GM19238 (cell line): ENCODE measurements around the gene MAPK8IP3.

ENCODE experiments used
- DNase-seq: peaks from one replicate; pipeline ENCODE4 v3.0.0; 2011; ENCODE audit warnings: low spot score; ENCODE audit not compliant: insufficient read length

Gene MAPK8IP3

DNA sequence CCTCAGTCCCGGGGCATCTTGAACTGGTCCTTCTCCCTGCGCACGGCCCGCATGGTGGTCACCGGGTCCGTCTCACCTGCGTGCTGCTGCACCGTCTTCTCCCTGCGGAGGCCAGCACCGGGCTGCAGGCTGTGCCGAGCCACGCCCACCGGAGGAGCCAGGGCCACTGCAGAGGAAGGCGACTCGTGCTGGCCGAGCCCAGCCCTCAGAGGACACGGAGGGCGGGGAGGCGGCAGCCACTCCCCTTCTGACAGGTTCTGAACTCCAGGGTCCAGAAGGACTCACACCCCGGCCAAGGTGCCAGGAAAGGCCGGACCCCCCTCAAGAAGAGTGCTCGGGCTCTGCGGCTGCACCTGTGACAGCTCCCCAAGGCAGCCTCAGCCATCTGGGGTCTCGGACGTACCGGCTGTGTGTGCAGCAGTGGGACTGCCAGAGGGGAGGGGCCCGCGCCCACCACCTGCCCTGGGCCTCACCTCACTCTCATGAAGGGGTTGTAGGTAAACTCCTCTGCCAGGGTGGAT lies 103.3 kb downstream of the MAPK8IP3 start:
- DNase-seq, result no peak

- DNase-seq, result no peak
Measured at GRCh38 chr16:1810106-1810505, 104.1 kb downstream of the MAPK8IP3 start.

DNA sequence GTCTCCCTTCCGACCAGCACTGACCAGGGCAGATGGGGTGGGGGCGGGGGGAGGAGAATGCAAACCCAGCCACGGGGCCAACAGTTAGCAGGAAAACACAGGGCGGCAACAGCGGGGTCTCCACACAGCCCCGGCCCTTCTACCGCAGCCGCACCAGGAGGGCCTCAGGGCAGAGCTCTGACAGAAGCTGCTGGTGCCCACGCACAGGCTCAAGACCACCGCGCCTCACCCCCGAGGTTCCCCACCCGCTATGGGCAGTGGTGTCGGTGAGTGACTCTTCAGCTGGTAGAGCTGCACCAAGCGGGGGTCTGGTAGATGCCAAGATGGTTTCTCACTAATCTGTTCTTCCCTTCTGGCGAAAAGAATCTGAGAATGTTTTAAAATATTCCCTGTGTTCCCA lies 104.5 kb downstream of the MAPK8IP3 start:
- DNase-seq, result no peak

DNA sequence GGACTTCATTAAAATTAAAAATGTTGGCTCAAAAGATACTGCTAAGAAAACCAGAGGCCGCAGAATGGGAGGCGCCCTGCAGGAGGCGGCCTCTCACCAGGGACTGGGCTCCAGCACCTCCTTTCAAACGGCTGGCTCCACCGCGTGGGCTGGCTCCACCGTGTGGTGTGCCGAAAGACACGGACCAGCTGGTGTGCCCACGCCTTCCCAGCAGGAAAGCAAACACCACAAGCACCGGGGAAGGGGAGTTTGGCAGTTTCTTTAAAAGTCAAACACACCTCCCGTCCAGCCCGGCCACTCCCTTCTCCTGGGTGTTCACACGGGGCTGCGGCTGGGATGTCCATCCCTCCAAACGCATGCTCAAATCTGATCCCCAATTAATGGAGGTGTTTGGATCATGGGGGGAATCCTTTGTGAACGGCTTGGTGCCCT lies 106.8 kb downstream of the MAPK8IP3 start:
- DNase-seq, result no peak

GRCh38 chr16:1815461-1815860 lies 109.5 kb downstream of the MAPK8IP3 start:
- no peak for DNase-seq

GRCh38 chr16:1816396-1817275 lies 110.6 kb downstream of the MAPK8IP3 start:
- no peak for DNase-seq

DNA sequence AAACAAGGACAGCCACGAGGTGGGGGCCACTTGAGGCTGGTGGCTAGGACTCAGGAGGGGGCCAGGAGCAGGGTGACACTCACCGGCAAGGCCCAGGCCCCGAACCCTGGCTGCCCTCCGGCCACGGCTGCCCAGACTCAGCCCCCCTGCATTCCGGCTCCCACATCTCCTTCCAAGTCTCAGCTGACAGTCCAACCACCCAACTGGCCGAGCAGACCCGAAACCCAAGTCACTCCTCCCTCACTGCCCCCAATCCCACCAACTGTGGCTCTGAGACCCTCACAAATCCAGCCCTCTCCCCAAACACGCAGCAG lies 111.2 kb downstream of the MAPK8IP3 start:
- no peak for DNase-seq

- DNase-seq, result no peak
Measured at GRCh38 chr16:1817716-1818115, 111.7 kb downstream of the MAPK8IP3 start.

DNA sequence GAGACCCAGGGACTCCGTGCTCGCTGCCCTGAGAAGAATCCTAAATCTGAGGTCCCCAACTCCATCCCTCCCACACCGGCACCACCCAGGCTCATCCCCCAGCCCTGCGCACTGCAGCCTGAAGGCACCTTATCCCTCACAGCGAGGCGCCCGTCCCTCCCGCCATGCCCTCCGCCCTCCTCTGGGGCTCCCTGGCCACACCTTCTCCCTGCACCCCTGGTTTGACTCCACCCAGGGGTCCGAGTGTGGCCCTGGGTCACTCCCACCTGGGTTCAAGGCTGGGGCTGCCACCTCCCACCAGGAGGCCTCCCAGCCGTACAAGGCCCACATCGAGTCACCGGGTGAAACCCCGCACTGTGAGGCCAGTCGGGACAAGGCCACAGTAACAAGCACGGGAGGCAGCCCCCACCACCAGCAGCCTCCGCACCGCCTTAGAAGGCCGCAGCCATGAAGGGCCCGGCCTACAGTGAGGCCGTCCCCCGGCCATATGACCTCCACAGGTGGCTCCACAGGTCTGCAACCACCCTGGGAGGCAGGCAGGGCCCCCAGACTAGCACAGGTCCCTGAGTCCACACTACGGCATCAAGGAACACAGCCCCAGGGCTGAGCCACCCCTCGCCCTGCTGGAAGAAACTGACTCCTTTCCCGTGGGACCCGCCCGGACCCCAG lies 112.3 kb downstream of the MAPK8IP3 start:
- DNase-seq, result no peak

DNA sequence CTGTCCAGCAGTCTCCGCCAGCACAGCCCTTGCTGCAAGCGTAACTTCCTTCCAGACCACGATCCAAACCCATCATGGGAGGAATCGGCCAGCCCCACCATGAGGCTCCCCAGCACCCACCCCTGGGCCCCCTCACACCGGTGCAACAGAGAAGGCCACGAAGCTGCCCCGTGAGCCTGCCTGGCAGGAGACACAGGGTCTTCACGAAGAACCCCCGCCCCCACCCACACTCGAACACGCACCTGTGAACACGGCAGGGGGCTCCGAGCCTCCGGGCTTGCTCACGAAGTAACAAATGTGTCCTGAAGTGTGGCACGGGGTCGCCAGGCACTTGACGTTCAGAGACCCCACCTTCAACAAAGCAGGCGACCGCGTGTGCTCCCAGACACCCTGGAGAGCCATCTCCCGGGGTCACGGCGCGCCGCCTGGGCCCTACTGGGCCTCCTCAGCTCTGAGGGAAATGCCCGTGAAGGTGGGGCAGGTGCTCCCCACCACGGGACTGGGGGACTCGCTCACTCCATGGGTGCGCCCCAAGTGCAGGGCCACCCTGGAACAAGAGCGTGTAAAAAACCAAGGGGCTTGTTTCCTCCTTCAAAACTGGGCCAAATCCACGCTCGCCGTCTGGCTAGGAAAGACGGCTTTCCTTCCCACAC lies 113.0 kb downstream of the MAPK8IP3 start:
- no peak for DNase-seq

GRCh38 chr16:1819611-1820010 lies 113.6 kb downstream of the MAPK8IP3 start:
- DNase-seq, result no peak
